Mesenteric fat pad (tissue), 1 donor: ENCODE results near the gene NEDD1. TPM values are rescaled to one million over a fixed set of nuclear protein-coding genes. Genes with fewer than 3 reads are reported as not detected.

Experiments used
- DNase-seq: peaks from one replicate; pipeline ENCODE4 v3.0.0-alpha.2; 2020; ENCODE audit warnings: low spot score
- total RNA-seq: library from RNA; stranded (reverse); fragmentation: NEBNext Ultra II Directional; extraction: Animal tissue kit (Norgen Biotek cat#: 25700); gene quantifications from one replicate; pipeline ENCODE4 v1.2.1, GENCODE V29; 2021
- donor health status: DM: yes; HTN: yes; CAD: no.

NEDD1 gene
- total RNA-seq, 1 donor from 2014 or later = 11.1 TPM

DNA sequence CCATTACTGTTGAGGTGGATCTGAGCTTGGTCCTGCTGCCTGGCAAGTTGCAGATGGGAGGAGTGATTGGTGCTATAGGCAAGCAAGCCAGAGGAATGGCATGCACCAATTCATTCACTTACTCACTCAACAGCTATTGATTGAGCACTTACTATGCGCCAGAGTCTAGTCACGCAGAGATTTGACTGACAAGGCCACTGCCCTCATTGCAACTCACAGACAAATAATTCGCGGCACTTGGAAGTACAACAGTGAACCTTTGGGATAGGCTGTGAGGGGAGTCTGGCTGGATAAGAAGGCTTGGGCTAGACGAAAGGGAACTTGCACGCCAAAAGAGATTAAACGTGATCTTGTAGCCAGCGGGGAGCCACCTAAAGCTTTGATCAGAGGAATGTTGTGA is 96.2 kb downstream of the NEDD1 start:
- DNase-seq = no peak
